HFF-Myc (cell line): ENCODE results near the gene FFAR4.

Source experiments
- DNase-seq: peaks from one replicate; pipeline ENCODE4 v3.0.0-alpha.2; 2011; ENCODE audit warnings: low read depth; ENCODE audit errors: extremely low read depth
- H3K4me3 ChIP-seq: replicated peaks from 2 replicates; pipeline ENCODE4 v1.5.1; 2011; ENCODE audit warnings: low read depth, mild to moderate bottlenecking, control low read depth, low read length
- CTCF ChIP-seq: IDR thresholded peaks from 2 replicates; pipeline ENCODE4 v1.5.1; 2012; ENCODE audit warnings: mild to moderate bottlenecking, low read depth, low read length, control low read depth; ENCODE audit errors: missing control alignments

The FFAR4 gene

GRCh38 chr10:93603023-93603422 lies 36.6 kb downstream of the FFAR4 start:
- no peak for TF ChIP-seq CTCF
- no peak overlapping the region for H3K4me3 ChIP-seq

DNA sequence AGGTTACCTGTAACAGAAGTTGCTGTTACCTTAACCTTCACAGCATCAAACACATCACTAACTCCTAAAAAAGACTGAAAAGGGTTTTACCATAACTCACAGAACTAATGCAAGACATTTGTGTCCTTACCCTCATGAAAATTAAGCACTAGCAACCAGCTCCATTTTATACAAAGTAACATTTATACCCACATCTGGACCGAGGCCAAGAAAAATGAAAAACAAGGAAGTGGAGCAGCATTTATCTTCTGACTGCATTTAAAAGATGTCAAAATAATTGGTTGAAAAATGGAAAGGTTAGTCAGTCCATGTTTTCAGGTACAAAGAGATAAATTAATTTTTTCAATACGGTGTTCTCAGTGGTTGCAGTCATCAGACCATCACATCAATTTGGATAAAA lies 37.7 kb downstream of the FFAR4 start:
- no peak overlapping the region for H3K4me3 ChIP-seq
- DNase-seq: no peak
- no peak for TF ChIP-seq CTCF

More at GRCh38 chr10:93603023-93603422, 36.6 kb downstream of the FFAR4 start:
- DNase-seq: no peak

DNA sequence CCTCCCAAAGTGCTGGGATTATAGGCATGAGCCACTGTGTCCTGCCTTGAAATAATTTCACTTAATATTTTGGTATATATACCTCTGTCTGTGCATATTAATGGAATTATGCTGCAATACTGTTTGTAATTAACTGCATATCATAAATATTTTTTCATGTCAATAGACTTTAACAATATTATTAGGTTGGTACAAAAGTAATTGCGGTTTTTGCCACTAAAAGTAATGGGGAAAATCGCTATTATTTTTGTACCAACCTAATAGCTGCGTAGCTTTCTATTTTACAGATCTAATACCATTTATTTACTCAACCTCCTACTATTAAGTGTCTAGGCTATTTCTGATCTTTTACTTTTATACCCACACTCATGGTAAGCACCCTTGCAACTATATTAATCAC lies 42.0 kb downstream of the FFAR4 start:
- H3K4me3 ChIP-seq: no peak overlapping the region
- TF ChIP-seq CTCF: no peak
- DNase-seq: no peak

- no peak within 1 kb of the TSS for H3K4me3 ChIP-seq
- no peak for TF ChIP-seq CTCF
- no peak for DNase-seq
Measured at GRCh38 chr10:93612311-93612710, 45.8 kb downstream of the FFAR4 start, which contains the start of gene PDE6C. Gene PDE6C (plus strand): TSS chr10:93612537. CDS start chr10:93612726, 189 bp downstream.

GRCh38 chr10:93613126-93613525 lies 46.7 kb downstream of the FFAR4 start:
- DNase-seq: no peak
- no peak for TF ChIP-seq CTCF
- H3K4me3 ChIP-seq: no peak overlapping the region

- no peak for TF ChIP-seq CTCF
- no peak for DNase-seq
- no peak overlapping the region for H3K4me3 ChIP-seq
Measured at GRCh38 chr10:93614101-93614825, 47.8 kb downstream of the FFAR4 start.
